Ovary (tissue), 3 donors: ENCODE measurements around the gene AMFR.

Experiments used
- CTCF ChIP-seq, 3 donors: fragments of 450-650 bp in 2 of 3; fragments of 200-600 bp in 1 of 3; IDR thresholded peaks; one replicate each; pipeline versions ENCODE4 v1.5.1 to v1.8.0; 2016 to 2022; ENCODE audit warnings: antibody characterized with exemption in 3 of 3, mild to moderate bottlenecking in 1 of 3
- EP300 ChIP-seq: sonication (generic); formaldehyde crosslinking; IDR thresholded peaks from one replicate; pipeline ENCODE4 v1.6.1; 2017; ENCODE audit warnings: antibody characterized with exemption
- POLR2A ChIP-seq: fragments of 450-650 bp; IDR thresholded peaks from one replicate; pipeline ENCODE4 v1.6.1; 2017; ENCODE audit warnings: antibody characterized with exemption, mild to moderate bottlenecking, moderate library complexity
- donor health status: DM: no; HTN: no; CAD: no.

GRCh38 chr16:56436258-56436657 is 10.9 kb upstream of the AMFR start:
- TF ChIP-seq CTCF (IDR thresholded peaks at IDR 0.05) (no peak), EP300 (no peak), POLR2A (no peak)
